Mesenchymal stem cell (in vitro differentiated cells and primary cell): ENCODE measurements around the gene PALLD.

Source experiments
- DNase-seq: peaks from one replicate; pipeline ENCODE4 v3.0.0-alpha.2; 2013
- H2AFZ ChIP-seq: one replicate; pipeline ENCODE4 v1.6.1; 2013; ENCODE audit warnings: low read depth, mild to moderate bottlenecking, control low read depth, inconsistent platforms, low read length, moderate library complexity
- H2AK5ac ChIP-seq: 2 replicates; pipeline ENCODE4 v1.6.1; 2013; ENCODE audit warnings: low read length, moderate library complexity, mild to moderate bottlenecking, inconsistent platforms; ENCODE audit not compliant: severe bottlenecking
- H2BK120ac ChIP-seq: one replicate; pipeline ENCODE4 v1.6.1; 2013; ENCODE audit warnings: low read depth, mild to moderate bottlenecking, inconsistent platforms, low read length, moderate library complexity
- H2BK12ac ChIP-seq, 2 experiments: one replicate each; pipeline ENCODE4 v1.6.1; 2013; ENCODE audit warnings: inconsistent platforms in 2 of 2, low read length in 2 of 2, mild to moderate bottlenecking in 2 of 2, moderate library complexity in 2 of 2, control low read depth in 1 of 2
- H2BK15ac ChIP-seq: one replicate; pipeline ENCODE4 v1.6.1; 2013; ENCODE audit warnings: mild to moderate bottlenecking, low read depth, inconsistent platforms; ENCODE audit not compliant: poor library complexity, severe bottlenecking
- H2BK5ac ChIP-seq: 2 replicates; pipeline ENCODE4 v1.6.1; 2013; ENCODE audit warnings: low read depth, mild to moderate bottlenecking, low read length, control low read depth, inconsistent platforms; ENCODE audit not compliant: poor library complexity, severe bottlenecking
- H3K14ac ChIP-seq, 2 experiments: one replicate each; pipeline ENCODE4 v1.6.1; 2013; ENCODE audit warnings: inconsistent platforms in 2 of 2, low read length in 2 of 2, control low read depth in 1 of 2, mild to moderate bottlenecking in 1 of 2, moderate library complexity in 1 of 2
- H3K18ac ChIP-seq, 2 experiments: one replicate each; pipeline ENCODE4 v1.6.1; 2013; ENCODE audit warnings: inconsistent platforms in 2 of 2, low read length in 2 of 2, control low read depth in 1 of 2, low read depth in 1 of 2, mild to moderate bottlenecking in 1 of 2
- H3K23ac ChIP-seq, 2 experiments: one replicate each; pipeline ENCODE4 v1.6.1; 2013; ENCODE audit warnings: inconsistent platforms in 2 of 2, low read length in 2 of 2, mild to moderate bottlenecking in 2 of 2, moderate library complexity in 2 of 2, control low read depth in 1 of 2
- H3K27ac ChIP-seq: 2 replicates; pipeline ENCODE4 v1.5.1; 2013; ENCODE audit warnings: mild to moderate bottlenecking, moderate library complexity, low read length, control low read depth, inconsistent platforms; ENCODE audit not compliant: poor library complexity, severe bottlenecking
- H3K27me3 ChIP-seq, 2 experiments: 2 replicates each; pipeline versions ENCODE4 v1.6.1 to v1.7.0; 2013; ENCODE audit warnings: low read length in 2 of 2, mild to moderate bottlenecking in 2 of 2, moderate library complexity in 2 of 2, control low read depth in 1 of 2, inconsistent platforms in 1 of 2; ENCODE audit not compliant: control insufficient read depth in 1 of 2, insufficient read depth in 1 of 2
- H3K36me3 ChIP-seq, 2 experiments: 2 replicates each; pipeline versions ENCODE4 v1.6.1 to v1.7.0; 2013; ENCODE audit warnings: low read length in 2 of 2, control low read depth in 1 of 2, inconsistent platforms in 1 of 2, low read depth in 1 of 2, mild to moderate bottlenecking in 1 of 2; ENCODE audit not compliant: insufficient read depth in 2 of 2, control insufficient read depth in 1 of 2
- H3K4ac ChIP-seq, 2 experiments: one replicate each; pipeline ENCODE4 v1.6.1; 2013; ENCODE audit warnings: inconsistent platforms in 2 of 2, low read length in 2 of 2, mild to moderate bottlenecking in 2 of 2, moderate library complexity in 2 of 2, control low read depth in 1 of 2, low read depth in 1 of 2
- H3K4me1 ChIP-seq: 2 replicates; pipeline ENCODE4 v1.6.1; 2013; ENCODE audit warnings: low read depth, low read length, control low read depth; ENCODE audit not compliant: control insufficient read depth, insufficient read depth
- H3K4me2 ChIP-seq: 2 replicates; pipeline ENCODE4 v1.6.1; 2013; ENCODE audit warnings: low read length, mild to moderate bottlenecking, inconsistent platforms; ENCODE audit not compliant: poor library complexity, severe bottlenecking
- H3K4me3 ChIP-seq, 2 experiments: 2 replicates each; pipeline versions ENCODE4 v1.5.1 to v1.7.0; 2013; ENCODE audit warnings: low read length in 2 of 2, mild to moderate bottlenecking in 2 of 2, control low read depth in 1 of 2, low read depth in 1 of 2; ENCODE audit not compliant: insufficient read depth in 1 of 2
- H3K79me1 ChIP-seq: replicated peaks from 2 replicates; pipeline ENCODE4 v1.6.1; 2013; ENCODE audit warnings: mild to moderate bottlenecking, control low read depth, low read length, inconsistent platforms; ENCODE audit not compliant: poor library complexity, severe bottlenecking
- H3K9ac ChIP-seq: 2 replicates; pipeline ENCODE4 v1.7.0; 2013; ENCODE audit warnings: mild to moderate bottlenecking, low read length, moderate library complexity
- H3K9me3 ChIP-seq: 2 replicates; pipeline ENCODE4 v1.7.0; 2013; ENCODE audit warnings: mild to moderate bottlenecking, low read length; ENCODE audit not compliant: control insufficient read depth
- H4K8ac ChIP-seq: one replicate; pipeline ENCODE4 v1.6.1; 2013; ENCODE audit warnings: inconsistent platforms, mild to moderate bottlenecking, low read length, moderate library complexity
- H4K91ac ChIP-seq: one replicate; pipeline ENCODE4 v1.6.1; 2013; ENCODE audit warnings: mild to moderate bottlenecking, low read length, inconsistent platforms
- WGBS: methylation state at CpG from one replicate; pipeline ENCODE4 v1.1.7; 2013; ENCODE audit warnings: mixed read lengths; 5-methylcytosine and 5-hydroxymethylcytosine counted together

Gene PALLD

GRCh38 chr4:168737806-168738172 lies 240.9 kb downstream of the PALLD start:
- H2AK5ac ChIP-seq: no peak overlapping the region
- H2BK15ac ChIP-seq: no peak overlapping the region
- no peaks in the 10 kb centered on the region for H3K27me3 ChIP-seq
- H3K36me3 ChIP-seq: no peaks in the 10 kb centered on the region
- H2AFZ ChIP-seq: no peak overlapping the region
- H2BK120ac ChIP-seq: no peak overlapping the region
- H3K4ac ChIP-seq: no peak overlapping the region
- H4K8ac ChIP-seq: no peak overlapping the region
- WGBS: 75% methylated on average over 4 of the region's 4 CpGs
- H4K91ac ChIP-seq: no peak overlapping the region
- H3K4me2 ChIP-seq: no peak overlapping the region
- no peak overlapping the region for H3K4me3 ChIP-seq
- no peak overlapping the region for H3K23ac ChIP-seq
- peaks cover 7% of the 10 kb centered on the region for H3K4me1 ChIP-seq
- no peak overlapping the region for H3K14ac ChIP-seq
- no peak overlapping the region for H2BK5ac ChIP-seq
- H2BK12ac ChIP-seq: peak overlapping the region in 1 of 2 experiments; percentile 21
- H3K27ac ChIP-seq: no peak overlapping the region
- H3K79me1 ChIP-seq: peaks cover 2% of the 10 kb centered on the region
- H3K9me3 ChIP-seq: no peaks in the 10 kb centered on the region
- no peak overlapping the region for H3K9ac ChIP-seq
- H3K18ac ChIP-seq: peak overlapping the region in 1 of 2 experiments; percentile 46
- peak; percentile 62 for DNase-seq

GRCh38 chr4:168739886-168740285 lies 243.0 kb downstream of the PALLD start:
- Histone ChIP-seq H3K9ac (no peak overlapping the region), H3K4me2 (no peak overlapping the region), H2BK120ac (no peak overlapping the region), H2BK15ac (no peak overlapping the region), H4K91ac (no peak overlapping the region), H3K4me1 (peaks cover 6% of the 10 kb centered on the region), H3K36me3 (no peaks in the 10 kb centered on the region), H3K23ac (no peak overlapping the region), H3K4ac (no peak overlapping the region), H3K9me3 (no peaks in the 10 kb centered on the region), H3K27me3 (no peaks in the 10 kb centered on the region), H2BK12ac (no peak overlapping the region), H2AK5ac (no peak overlapping the region), H3K27ac (no peak overlapping the region), H3K4me3 (no peak overlapping the region), H4K8ac (no peak overlapping the region), H2AFZ (no peak overlapping the region), H3K79me1 (peaks cover 3% of the 10 kb centered on the region), H3K14ac (no peak overlapping the region), H2BK5ac (no peak overlapping the region), H3K18ac (no peak overlapping the region)
- peak; percentile 27 for DNase-seq
- 0% methylated on average over 1 of the region's 2 CpGs for WGBS

- DNase-seq: no peak
- Histone ChIP-seq H2AK5ac (no peak overlapping the region), H2BK15ac (no peak overlapping the region), H4K91ac (no peak overlapping the region), H4K8ac (no peak overlapping the region), H2BK120ac (no peak overlapping the region), H3K9ac (no peak overlapping the region), H3K14ac (no peak overlapping the region), H3K27me3 (no peaks in the 10 kb centered on the region), H3K9me3 (no peaks in the 10 kb centered on the region), H3K79me1 (peaks cover 1% of the 10 kb centered on the region), H2AFZ (no peak overlapping the region), H3K18ac (no peak overlapping the region), H3K4ac (no peak overlapping the region), H3K4me3 (no peak overlapping the region), H3K27ac (no peak overlapping the region), H3K4me1 (peaks cover 4% of the 10 kb centered on the region), H3K4me2 (no peak overlapping the region), H3K23ac (no peak overlapping the region), H2BK5ac (no peak overlapping the region), H2BK12ac (no peak overlapping the region), H3K36me3 (no peaks in the 10 kb centered on the region)
- WGBS: no CpG with 5 or more reads among the region's 3 CpGs
These were observed 243.8 kb downstream of the PALLD start for GRCh38 chr4:168740691-168741090.

- Histone ChIP-seq H2BK5ac (no peak overlapping the region), H3K23ac (no peak overlapping the region), H2AFZ (no peak overlapping the region), H2BK120ac (no peak overlapping the region), H4K8ac (no peak overlapping the region), H3K4me2 (no peak overlapping the region), H3K27ac (no peak overlapping the region), H2BK15ac (no peak overlapping the region), H3K4ac (peak overlapping the region in 1 of 2 experiments; percentile 16), H3K36me3 (no peaks in the 10 kb centered on the region), H3K14ac (no peak overlapping the region), H4K91ac (no peak overlapping the region), H2AK5ac (no peak overlapping the region), H3K27me3 (no peaks in the 10 kb centered on the region), H3K9me3 (no peaks in the 10 kb centered on the region), H3K4me1 (peaks cover 4% of the 10 kb centered on the region), H2BK12ac (peak overlapping the region in 1 of 2 experiments; percentile 67), H3K18ac (no peak overlapping the region), H3K9ac (no peak overlapping the region), H3K79me1 (peaks cover 1% of the 10 kb centered on the region), H3K4me3 (no peak overlapping the region)
- no peak for DNase-seq
- 98% methylated on average over 9 of the region's 11 CpGs for WGBS
These were observed 244.7 kb downstream of the PALLD start for GRCh38 chr4:168741281-168742173.
